Activated CD4-positive, alpha-beta T cell treated with anti-CD3 and anti-CD28 coated beads for 1 hour (primary cell): ENCODE data around the gene NPM3.

Source experiments
- DNase-seq: peaks from one replicate; pipeline ENCODE4 v3.0.0-alpha.2; 2020

The NPM3 gene, protein sequence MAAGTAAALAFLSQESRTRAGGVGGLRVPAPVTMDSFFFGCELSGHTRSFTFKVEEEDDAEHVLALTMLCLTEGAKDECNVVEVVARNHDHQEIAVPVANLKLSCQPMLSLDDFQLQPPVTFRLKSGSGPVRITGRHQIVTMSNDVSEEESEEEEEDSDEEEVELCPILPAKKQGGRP

DNA sequence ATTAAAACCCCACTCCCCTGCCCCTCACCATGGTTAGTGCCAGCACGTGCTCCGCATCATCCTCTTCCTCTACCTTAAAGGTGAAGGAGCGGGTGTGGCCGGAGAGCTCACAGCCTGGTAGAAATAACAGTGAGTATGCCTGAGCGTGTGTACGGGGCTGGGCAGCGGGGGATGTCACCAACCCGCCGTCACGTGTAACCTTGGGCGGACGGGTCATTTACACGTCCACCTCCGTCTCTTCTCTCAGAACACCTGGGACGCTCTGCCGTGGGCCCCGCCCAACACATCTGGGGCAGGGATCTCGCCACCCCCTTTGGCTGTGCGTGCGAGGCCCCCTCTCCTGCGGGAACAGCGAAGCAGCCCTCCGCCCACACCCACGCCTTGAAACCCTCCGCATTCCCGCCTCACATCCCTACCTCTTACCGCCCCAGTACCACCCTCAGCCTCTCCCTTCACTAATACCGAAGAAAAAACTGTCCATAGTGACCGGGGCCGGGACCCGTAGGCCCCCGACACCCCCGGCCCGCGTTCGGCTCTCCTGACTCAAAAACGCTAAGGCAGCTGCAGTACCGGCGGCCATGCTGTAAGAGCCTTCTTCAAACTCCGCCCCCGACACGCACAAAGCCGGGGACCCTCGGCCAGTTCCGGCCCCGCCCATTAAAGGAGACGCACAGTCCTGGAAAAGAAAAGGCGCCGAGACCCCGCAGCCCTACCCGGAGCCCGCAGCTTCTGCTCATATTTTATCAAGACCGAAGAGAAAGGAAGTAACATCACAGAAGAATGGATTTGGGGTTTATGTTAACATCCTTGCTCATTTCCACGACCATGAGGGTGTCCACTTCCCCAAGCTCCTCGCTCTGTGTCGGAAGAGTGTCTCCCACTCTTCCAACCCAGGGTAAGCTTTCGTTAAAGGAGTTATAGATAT lies at the start of gene NPM3:
TSS of gene NPM3 (minus strand) at position 636 of the 925 bp plus-strand sequence. CDS start at position 580, 56 bp downstream.
- peak; percentile 70 for DNase-seq

DNA sequence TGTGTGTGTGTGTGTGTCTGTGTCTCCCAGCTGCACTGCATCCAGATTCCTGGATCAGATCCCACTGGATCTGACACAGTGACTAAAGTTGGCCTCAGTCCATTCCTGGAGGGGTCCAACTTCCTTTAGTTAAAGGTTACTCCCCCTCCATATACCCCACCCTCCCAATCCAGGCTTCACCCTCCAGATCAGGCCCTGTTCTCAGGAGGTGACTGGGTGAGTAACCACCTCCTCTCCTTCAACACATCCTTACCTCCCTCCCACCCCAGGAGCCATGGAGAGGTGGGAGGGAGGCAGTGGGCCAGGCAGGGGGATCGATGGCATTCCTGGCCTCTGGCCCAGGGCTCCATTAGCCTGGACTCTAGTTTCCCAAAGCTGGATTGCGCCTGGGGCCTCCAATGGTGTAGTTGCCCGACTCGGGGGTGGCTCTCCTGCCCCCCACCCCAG lies 49.1 kb upstream of the NPM3 start:
- DNase-seq, result no peak

DNA sequence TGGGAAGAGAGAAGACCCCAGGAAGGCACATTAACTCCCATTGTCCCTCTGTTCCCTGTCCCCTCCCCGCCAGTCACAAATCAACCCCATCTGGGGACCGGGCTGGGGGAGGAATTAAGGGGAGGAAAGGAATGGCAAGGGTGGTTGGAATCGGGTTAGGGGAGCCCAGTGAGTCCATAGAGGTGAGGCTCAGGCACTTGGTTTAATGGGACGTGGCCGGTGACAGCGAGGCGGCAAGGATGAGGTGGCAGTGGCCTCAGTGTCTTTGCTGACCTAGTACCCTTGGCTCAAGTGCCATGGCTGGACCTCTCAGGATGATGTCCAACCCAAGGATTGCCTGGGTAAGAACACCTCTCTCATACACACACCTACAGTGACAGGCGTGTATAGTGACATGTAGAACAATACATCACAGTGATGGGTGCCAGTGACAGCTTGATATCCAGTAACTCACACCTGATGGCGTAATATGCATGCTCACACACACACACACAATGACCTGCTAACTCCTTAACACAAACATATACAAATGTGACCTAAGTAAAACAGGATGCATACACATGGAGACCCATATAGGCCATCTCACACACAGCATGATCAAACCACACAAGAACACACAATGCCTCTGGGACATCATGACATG lies 48.0 kb upstream of the NPM3 start:
- DNase-seq, result no peak

DNA sequence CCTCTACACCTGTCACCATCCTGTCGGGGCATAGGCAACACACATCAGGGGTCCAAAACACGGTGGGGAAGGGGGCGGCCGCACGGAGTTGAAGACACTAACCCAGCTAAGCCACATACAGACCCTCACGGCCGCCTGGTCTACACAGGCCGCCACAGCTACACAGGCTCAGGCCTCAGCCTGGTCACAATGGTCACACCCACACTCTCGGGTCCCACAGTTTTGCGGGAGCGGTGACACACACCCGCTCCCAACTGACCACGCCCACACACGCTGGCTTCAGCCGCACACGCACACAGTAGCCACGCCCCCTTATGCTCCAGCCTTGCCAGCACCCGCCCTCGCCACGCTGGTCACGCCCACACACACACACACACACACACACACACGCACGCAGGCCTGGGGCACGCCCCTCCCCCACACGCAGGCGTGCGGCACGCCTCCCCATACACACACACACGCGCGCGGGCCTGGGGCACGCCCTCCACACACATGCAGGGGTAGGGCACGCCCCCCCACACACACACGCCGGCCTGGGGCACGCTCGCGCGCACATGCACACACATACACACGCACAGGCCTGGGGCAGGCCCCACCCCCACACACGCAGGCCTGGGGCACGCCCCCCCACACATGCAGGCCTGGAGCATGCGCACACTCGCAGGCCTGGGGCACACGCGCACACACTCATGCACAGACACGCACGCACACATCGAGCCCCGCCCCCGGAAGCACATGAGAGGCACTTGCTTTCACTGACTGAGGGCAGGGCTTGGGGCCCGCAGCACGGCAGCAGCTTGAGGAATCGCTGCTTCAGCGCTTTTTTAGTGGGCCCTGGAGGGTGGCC lies 47.3 kb upstream of the NPM3 start:
- peak; percentile 91 for DNase-seq

DNA sequence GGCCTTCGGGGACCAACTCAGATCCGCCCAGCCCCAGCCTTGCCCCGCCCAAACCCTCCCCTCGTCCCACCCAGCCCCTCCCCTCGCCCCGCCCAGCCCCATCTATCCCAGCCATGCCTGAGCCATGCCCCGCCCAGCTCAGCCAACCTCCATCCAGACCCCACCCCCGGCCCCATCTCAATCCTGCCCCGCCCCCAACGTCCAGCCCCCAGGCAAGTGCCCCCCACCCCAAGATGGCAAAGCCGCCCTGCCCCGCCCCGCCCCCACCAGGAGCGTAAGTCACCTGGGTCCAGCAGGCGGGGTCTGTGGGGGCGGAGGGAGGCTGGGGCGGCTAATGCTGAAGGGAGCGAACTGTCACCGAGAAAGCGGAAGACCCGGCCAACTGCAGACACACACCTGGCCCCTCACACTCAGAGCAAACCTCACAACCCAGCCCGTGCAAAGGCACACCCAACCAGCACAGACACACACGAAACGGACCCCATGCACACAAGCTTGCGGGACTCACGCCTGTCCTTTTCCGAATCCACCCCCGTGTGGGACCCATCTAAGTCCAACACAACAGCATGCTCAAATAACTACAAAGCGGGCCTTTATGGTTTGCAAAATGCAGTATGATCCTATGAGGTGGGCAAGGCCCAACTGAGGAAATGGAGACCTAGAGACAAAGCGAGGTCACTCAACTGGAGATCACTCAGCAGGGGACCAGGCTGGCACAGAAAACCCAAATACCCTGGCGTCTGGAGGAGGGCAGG lies 46.5 kb upstream of the NPM3 start:
- peak; percentile 41 for DNase-seq

DNA sequence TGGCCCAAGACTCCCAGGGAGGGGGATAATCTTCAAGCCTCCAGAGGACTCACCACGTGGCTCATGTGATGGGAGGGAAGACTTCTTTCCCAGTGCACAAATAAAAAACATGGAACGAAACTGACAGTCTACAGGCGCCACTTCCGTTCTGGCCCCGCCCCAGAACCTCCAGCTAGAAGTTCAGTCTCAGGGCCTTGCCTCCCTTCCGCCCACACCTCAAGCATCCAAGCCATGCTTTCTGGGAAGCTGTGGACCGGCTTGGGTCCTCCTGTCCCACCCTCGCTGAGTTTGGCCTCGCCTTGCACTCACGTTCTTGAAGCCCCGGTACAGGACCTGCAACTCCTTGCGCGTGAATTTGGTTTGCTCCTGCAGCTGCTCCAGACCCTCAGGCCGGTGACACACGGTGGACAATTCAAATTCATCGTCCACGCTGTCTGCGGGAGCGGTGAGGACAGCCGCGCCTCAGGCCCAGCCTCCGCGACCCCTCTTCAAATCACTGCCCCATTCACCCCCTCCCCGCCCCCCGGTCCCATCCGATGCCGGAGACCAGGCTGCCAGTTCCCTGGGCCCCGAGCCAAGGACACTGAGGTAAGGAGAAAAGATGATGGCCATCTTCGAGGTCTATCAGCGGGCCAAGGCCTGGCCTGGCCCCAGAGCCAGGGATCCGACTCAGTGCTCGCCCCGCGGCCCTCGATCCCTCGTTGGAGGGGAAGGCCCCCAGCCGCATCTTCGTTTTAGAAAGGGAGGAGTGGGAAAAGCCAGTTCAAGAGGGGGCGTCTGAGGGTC lies 45.7 kb upstream of the NPM3 start:
- no peak for DNase-seq

DNA sequence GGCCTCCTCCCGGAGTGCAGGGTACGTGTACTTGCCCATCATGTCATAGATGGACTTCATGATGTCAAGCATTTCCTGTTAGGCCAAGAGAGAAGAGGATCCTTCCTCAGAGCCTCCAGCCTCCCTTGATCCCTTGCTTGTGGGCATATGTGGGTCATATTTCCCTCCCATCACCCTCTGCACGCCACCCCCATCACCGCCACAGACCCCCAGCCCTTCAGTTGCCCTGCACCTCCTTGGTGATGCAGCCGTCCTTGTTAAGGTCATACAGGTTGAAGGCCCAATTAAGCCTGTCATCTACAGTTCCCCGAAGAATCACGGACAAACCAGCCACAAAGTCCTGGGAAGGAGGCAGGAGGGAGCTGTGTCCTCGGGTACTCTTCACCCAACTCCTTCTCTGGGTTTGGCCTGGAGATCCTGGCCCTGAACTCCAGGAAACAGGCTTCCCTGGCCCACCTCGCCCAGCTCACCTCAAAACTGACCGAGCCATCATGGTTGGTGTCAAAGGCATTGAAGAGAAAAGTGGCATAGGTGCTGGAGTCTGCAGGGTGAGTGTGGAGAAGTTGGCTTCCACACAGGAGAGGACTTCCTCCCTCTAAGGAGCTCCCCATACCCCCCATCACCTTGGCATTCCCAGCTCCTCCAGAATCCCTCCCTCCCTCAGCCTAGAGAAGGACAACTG lies 44.8 kb upstream of the NPM3 start:
- no peak for DNase-seq

DNA sequence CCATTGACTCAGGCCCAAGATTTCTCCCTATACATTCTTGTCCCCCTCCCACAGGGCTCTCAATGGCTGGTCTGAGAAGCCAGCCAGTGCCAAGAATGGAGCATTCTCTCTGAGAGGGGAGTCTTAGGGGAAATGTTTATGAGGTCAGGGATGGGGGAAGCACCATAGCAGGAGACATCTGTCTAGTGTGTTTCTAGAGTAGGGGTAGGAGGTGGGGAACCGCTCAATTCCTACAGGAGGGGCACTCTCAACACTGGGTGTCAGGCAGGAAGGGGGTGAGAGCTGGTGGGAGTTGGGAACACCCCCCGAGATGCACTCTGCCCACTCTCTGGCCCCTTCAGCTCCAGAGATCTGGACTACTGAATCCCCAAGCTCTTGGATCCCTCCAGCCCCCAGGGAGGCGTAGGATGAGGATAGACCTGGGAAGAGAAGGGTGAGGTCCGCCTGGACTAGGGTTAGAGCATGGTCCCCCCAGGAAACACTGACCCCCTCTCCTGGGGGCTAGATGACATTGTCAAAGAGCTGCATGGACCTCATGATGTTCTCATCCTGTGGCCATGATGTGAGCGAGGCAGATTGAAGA lies 43.7 kb upstream of the NPM3 start:
- DNase-seq, result no peak

DNA sequence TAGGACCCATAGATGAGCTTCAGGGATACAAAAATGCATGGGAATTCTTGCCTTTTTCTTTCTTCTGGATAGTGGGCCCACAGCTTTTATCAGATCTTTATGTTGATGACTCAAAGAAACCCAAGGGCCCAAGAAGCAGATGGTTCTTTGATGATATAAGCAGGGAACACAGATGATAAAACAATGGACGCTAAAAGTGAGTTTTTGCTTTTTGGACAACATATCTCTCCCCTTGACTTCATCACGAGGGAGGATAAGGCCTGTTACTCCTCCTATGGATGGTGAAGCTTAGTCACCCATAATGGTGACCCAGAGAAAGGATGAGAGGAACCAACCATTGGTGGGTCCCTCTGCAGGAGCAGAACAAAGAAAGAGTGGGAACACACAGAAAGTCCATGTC lies 41.5 kb upstream of the NPM3 start:
- DNase-seq, result no peak

DNA sequence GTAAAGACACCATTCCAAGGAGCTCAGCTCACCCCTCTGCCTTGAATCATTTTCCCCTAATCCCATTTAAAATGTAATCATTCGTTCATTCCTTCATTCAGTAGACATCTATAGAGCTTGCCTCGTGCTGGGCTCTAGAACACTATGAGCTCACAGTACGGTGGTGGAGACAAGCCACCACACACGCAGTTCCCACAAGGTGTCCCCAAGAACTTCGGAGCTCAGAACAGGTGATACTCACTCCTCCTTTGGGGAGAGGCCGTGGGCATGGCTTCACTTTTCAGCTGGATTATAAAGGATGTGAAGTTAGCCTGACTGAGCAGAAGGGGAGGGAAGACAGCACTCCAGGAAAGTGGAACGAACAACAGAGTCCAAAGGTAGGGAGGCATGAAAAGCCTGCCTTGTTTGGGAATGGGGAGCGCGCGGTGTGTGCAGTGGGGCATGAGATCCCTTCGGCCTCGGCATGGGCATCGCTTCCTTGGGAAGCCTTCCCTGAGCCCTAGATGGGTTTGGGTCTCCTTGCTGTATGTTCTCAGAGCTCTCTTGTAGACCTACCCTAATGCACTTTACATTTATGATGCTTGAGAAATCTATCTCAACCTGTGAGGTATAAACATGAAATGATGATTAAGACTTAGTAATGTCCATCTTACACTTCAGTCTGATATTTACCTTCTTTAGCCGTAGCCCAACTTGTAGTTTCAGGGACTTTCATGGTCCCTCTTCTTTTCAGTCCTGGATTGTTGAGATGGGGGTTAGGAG lies 35.8 kb upstream of the NPM3 start:
- no peak for DNase-seq

DNA sequence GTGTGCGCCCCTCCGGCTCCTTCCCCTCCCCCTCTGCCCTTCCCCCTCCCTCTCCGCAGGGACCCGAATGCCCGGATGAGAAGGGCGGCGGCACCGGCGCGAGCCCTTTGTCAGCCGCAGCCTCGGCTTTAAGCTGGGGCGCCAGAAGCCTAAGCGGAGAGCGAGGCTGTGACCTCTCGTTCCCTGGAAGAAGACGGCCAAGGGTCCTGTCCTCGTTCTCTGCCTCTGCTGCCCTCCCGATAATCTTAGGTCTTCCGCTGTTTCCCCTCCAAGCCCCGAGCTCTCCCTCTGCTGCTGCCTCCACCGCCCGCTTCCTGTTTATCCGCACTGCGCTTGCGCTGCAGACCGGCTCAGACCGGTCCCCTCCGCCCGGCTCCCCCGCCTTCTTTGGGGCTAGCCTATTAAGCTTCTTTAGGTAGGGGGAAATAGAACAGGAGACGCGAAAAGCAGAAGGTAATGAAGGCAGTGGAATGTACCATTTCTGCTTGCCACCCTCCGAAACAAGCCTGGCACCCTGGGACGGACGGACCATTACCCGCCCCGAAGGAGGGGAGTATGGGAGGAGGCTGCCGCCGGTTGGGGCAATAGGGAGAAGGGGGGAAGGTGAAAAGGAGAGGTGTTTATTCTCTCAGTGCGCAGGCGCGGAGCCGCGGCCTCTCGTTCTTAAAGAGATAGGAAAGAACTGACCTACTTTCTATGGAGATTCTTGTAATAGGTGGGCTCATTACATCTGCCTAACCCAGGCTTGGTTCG lies 35.0 kb upstream of the NPM3 start, which contains the start of gene OGA:
TSS of gene OGA (minus strand) at position 326 of the 753 bp plus-strand sequence. CDS start 422 bp downstream, outside the sequence.
- DNase-seq, result peak; percentile 96

DNA sequence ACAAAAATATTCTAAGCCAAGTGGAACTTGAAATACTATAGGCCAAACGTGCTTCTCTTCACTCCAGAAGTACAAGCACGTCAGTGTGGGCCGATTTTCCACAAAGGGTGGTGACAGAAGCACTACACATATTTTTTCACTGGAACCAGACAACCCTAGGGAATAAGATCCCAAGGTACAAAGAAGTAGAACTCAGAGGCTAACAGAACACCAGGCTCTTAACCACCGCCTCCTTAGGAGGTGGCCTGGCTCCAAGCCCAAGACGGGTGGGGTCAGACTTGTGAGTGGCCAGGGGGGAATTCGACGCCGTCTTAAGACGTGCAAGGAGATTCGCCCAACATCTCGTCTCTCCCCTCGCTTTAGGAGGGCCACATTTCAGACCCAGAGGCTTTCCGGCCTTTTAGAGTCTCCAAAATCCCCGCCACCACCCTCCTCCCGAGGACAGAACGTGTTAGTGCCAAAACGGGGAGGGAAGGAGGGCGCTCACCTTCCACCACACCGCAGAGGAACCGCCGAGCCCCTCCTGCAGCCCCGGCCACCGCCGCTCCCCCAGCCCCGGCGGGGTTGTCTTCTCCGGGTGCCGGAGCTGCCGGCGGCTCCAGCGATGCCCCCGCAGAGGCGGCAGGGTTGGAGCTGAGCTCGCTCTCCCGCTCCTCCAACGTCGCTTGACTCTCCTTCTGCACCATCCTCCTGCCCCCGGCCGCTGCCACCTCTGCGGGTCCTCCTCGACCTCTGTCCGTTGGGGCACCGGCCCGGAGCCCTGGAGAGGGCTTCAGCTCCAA lies 34.3 kb upstream of the NPM3 start:
- no peak for DNase-seq

DNA sequence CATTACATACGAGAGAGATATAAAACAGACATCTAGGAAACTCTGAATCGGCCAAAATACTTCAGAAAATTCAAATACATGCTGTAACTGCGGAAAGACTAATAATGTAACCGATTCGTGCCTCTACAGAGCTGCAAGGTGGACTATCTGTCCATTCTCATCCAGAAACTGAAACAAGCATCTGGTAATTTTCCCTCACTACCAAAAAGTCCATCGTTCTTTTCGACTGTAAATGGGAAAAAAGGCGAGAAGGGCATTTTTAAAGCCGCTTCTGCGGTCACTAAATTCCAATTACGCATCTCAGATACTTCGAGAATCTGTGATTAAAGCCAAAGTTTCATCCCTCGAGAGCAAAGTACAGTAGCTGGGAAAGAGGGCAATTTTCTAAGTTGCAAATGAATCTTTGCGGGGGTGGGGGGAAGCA lies 33.7 kb upstream of the NPM3 start:
- DNase-seq, result no peak

DNA sequence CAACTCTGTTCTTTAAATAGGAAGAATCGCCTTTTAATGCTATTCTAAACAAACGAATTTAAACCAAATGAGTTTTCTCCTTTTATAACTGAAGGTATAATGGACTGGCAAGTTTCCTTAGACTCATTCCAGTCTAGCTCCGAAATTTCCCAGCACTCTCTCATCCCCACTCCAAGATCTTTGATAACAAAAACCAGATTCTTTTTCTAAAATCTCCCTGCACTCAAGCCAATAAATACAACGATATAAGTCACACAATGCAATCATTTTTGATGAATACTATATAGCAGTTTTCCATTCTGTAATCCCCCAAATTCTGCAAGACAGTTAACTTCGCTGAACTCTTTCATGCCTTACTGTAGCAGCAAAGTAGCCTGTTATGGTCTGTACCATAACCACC lies 33.1 kb upstream of the NPM3 start:
- DNase-seq, result no peak

DNA sequence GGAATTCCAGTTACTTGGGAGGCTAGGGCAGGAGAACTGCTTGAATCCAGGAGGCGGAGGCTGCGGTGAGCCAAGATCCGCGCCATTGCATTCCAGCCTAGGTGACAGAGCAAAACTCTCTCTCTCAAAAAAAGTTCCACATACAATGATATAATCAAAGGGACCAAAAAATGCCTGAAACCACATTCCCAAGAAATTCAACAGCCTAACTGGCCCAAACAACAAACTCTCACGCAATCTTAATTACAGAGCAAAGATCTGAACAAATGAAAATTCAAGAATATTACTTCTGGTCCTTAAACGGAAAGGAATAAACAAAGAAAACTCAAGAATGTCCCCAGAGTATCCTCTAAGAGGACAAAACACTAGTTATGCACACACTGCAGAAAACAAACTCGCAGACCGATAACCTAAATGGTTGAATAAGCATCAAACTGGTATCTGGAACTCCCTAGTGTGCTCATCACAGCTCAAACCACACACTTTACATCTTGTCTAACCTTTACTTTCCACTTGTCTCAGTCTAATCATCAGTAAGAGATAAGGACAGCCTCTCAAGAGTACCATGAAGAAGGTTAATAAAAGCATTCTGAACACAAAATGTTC lies 31.3 kb upstream of the NPM3 start:
- no peak for DNase-seq

DNA sequence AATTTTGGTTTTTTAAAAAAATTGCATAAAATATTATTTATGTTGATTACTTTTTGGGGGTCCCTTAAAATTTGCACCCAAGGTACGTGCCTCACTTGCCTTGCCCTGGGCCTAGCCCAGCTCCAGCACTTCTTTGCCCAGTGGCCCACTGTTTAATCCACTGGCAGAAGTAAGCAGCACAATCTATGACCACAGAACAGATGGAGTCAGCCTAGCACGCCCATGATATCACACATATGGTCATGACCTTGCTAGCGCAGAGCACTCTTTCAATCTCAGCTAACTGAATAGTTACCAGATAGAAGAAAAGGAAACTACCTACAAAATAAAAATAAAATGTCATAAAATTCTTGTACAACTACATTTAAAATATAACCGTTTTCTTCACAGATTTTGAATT lies 29.4 kb upstream of the NPM3 start:
- no peak for DNase-seq

DNA sequence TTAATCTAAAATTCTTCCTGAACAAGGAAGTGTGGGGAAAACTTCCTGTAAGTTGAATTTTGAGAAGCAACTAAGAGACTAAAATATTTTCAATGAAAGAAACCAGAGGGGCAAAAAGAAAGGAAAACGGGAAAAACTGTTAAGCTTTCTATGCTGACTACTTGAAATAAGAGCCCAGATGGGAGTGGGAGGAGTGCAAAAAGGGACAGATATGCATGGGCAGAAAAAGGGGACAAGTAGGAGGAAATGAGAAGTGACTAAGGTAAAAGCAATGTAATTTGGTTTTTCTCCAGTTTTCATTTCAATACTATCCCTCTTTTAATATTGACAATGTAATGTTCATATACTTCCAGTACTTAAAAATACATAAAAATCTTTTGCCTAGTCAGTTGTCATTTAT lies 23.9 kb upstream of the NPM3 start:
- no peak for DNase-seq
